Measurements from ENCODE around the gene CER1.

- TF ChIP-seq CTCF (IDR thresholded peaks at IDR 0.05) (no peak), POLR2AphosphoS5 (IDR thresholded peaks at IDR 0.05) (no peak), POLR2A (IDR thresholded peaks at IDR 0.05) (no peak)
Measured at GRCh38 chr9:14750821-14751220, 28.3 kb upstream of the CER1 start.

All from suprapubic skin (tissue), 4 donors.